ENCODE results near the gene INPP5E.

The INPP5E gene

GRCh38 chr9:136381966-136382513 lies 57.6 kb downstream of the INPP5E start:
- Mint-ChIP-seq H3K4me1 (peaks cover 26% of the 10 kb centered on the region), H3K4me3 (no peak overlapping the region), H3K36me3 (peaks cover 58% of the 10 kb centered on the region), H3K27ac (no peak overlapping the region), H3K9me3 (no peaks in the 10 kb centered on the region)
- DNase-seq (ENCODE audit: low spot score in 2 of 2) (no peak), ATAC-seq (no peak)

DNA sequence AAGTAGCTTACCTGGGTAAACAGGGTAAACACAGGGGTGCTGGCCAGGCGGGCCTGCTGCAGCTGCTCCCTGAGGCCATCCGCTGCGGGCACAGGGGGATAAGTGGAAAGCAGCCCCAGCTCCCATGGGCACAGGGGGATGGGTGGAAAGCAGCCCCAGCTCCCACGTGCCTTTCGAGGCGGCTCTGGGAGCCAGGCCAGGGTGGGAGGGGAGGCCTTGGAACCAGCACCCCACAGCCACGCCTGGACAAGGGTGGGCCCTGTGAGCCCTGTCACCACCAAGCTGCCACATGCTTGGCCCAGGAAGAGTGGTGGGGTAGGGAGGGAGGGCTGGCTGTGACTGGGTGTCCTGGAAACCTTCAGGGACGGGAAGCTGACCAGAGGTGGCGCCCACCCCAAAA lies 58.3 kb downstream of the INPP5E start:
- Mint-ChIP-seq H3K27ac (no peak overlapping the region), H3K36me3 (peaks cover 56% of the 10 kb centered on the region), H3K4me1 (peaks cover 20% of the 10 kb centered on the region), H3K9me3 (no peaks in the 10 kb centered on the region), H3K4me3 (no peak overlapping the region)
- ATAC-seq = no peak
- no peak for DNase-seq (ENCODE audit: low spot score in 2 of 2)

DNA sequence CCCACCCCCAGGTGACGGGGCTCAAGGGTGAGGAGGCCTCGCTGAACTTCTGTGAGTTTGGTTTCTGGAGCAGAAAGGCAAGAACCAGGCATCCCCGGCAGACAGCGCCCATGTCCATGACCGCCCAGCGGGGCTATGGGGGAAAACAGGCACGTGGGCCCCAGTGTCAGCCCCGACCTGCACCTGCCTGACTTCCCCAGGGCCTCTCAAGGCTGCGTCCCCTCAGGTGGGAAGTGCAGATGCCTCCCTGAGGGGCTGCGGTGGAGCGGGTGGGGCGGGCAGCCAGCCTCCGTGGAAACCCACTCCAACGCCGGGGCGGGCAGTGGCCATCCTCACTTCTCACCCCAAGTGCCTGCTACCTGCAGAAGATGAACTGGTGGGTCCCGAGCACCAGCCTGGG lies 59.3 kb downstream of the INPP5E start:
- DNase-seq (ENCODE audit: low spot score in 2 of 2) (no peak), ATAC-seq (no peak)
- Mint-ChIP-seq H3K27ac (no peak overlapping the region), H3K4me3 (no peak overlapping the region), H3K4me1 (peaks cover 10% of the 10 kb centered on the region), H3K36me3 (peaks cover 54% of the 10 kb centered on the region), H3K9me3 (no peaks in the 10 kb centered on the region)

DNA sequence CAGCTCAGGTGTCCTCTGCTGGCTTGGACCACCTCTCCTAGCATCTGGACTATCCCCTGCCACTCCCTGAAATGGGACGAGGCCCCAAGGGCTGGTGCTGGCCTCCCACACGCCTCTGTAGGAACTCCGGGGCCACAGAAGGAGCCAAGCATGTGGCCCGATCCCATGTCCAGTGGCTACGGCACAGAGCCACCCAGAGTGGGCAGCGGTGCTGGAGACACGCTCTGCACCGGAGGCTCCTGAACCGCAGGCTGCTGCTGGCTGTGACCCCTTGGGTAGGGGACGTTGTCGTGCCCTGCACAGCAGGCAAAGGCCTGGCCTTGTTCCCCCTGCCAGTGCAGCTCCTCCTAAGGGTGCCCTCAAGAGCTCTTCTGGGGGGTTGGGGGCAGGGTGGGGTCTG lies 59.8 kb downstream of the INPP5E start:
- no peaks in the 10 kb centered on the region for H3K9me3 Mint-ChIP-seq
- peaks cover 5% of the 10 kb centered on the region for H3K4me1 Mint-ChIP-seq
- no peak overlapping the region for H3K4me3 Mint-ChIP-seq
- ATAC-seq (no peak), DNase-seq (ENCODE audit: low spot score in 2 of 2) (no peak)
- H3K27ac Mint-ChIP-seq = no peak overlapping the region
- peaks cover 50% of the 10 kb centered on the region for H3K36me3 Mint-ChIP-seq

DNA sequence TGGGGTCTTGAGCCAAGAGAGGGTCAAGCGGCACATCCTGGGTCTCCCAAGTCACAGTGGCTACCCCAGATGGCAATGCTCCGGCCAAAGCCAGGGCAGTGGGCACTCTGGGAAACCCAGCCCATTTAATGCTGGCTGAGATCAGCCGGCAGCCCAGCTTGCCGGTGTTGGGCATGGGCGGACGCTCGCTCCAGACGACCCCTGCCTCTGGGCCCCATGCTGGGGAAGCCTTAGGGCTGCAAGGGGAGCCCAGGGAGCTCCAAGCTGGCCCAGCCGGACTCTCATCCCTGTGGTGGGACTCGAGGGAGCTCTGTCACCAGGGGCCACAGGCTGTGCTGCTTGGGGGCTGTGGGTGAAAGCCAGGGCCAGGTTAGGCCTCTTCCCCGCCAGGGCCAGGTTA lies 60.2 kb downstream of the INPP5E start:
- Mint-ChIP-seq H3K36me3 (peaks cover 45% of the 10 kb centered on the region), H3K27ac (no peak overlapping the region), H3K9me3 (no peaks in the 10 kb centered on the region), H3K4me1 (peaks cover under 1% of the 10 kb centered on the region), H3K4me3 (no peak overlapping the region)
- no peak for ATAC-seq
- no peak for DNase-seq (ENCODE audit: low spot score in 2 of 2)

GRCh38 chr9:136379003-136379287 lies 60.7 kb downstream of the INPP5E start:
- no peaks in the 10 kb centered on the region for H3K9me3 Mint-ChIP-seq
- no peak overlapping the region for H3K27ac Mint-ChIP-seq
- DNase-seq (ENCODE audit: low spot score in 2 of 2) = no peak
- no peaks in the 10 kb centered on the region for H3K4me1 Mint-ChIP-seq
- peaks cover 40% of the 10 kb centered on the region for H3K36me3 Mint-ChIP-seq
- no peak overlapping the region for H3K4me3 Mint-ChIP-seq
- no peak for ATAC-seq

Measured in stimulated activated effector memory CD8-positive, alpha-beta T cell treated with anti-CD3 and anti-CD28 coated beads, Interleukin-12 subunit alpha, Interleukin-12 subunit beta, amount 100 ng/mL, for 72 hours (primary cell).